ENCODE results near the gene CARS2.
"Not testable (repeated sequence)": the region's sequence is repeated elsewhere in the genome, so short reads cannot be mapped to it uniquely, and the experiment has no call there.

The CARS2 gene

DNA sequence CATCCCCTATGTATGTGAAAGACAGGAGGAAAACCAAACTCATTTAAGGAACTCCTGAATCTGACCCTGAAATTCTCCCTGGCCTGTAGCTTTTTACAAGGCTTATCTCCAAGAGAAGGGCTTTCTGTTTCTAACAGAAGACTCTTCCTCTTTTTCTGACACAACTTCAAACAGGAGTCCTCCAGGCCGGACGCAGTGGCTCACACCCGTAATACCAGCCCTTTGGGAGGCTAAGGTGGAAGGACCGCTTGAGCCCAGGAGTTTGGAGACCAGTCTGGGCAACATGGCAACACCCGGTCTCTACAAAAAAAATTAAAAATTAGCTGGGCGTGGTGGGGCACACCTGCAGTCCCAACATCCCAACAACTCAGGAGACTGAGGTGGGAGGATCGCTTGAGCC, 41.9 kb downstream of the CARS2 start:
- no peak overlapping the region for H2AFZ ChIP-seq (ENCODE audit: low read length, unreplicated experiment)
- no peaks in the 10 kb centered on the region for H3K27me3 ChIP-seq (ENCODE audit: insufficient read depth, low read length)
- no peak overlapping the region for H3K27ac ChIP-seq (ENCODE audit: low read depth, low read length)
- H3K36me3 ChIP-seq (ENCODE audit: insufficient read depth, low read length) = peaks cover 73% of the 10 kb centered on the region
- no peak overlapping the region for H3K4me3 ChIP-seq (ENCODE audit: low read depth, low read length)
- no peaks in the 10 kb centered on the region for H3K4me1 ChIP-seq (ENCODE audit: control insufficient read depth, insufficient read depth, low read length, unreplicated experiment)
- no peaks in the 10 kb centered on the region for H3K79me2 ChIP-seq (ENCODE audit: control insufficient read depth, insufficient read depth, low read length, unreplicated experiment)

DNA sequence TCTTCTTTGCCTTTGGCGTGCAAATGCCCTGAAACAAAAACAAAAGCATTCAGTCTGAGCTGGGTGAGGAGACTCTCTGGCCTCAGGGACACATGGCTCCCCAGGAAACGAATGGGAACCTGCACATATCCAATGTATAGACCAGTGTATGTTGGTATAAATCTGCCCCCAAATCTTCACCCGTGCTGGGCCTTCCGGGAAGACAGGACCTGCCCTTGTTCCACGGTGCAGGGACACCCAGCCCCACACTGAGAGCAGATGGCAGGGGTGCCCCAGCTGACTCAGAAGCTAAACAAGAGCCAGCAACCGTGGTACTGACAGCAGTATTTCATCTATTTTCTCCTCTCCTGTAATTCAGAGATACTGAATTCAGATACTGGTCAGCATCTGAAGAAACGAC, 42.4 kb downstream of the CARS2 start:
- Histone ChIP-seq H3K27me3 (ENCODE audit: insufficient read depth, low read length) (no peaks in the 10 kb centered on the region), H2AFZ (ENCODE audit: low read length, unreplicated experiment) (no peak overlapping the region), H3K27ac (ENCODE audit: low read depth, low read length) (no peak overlapping the region), H3K36me3 (ENCODE audit: insufficient read depth, low read length) (peaks cover 73% of the 10 kb centered on the region), H3K79me2 (ENCODE audit: control insufficient read depth, insufficient read depth, low read length, unreplicated experiment) (no peaks in the 10 kb centered on the region), H3K4me3 (ENCODE audit: low read depth, low read length) (no peak overlapping the region), H3K4me1 (ENCODE audit: control insufficient read depth, insufficient read depth, low read length, unreplicated experiment) (no peaks in the 10 kb centered on the region)

- H3K79me2 ChIP-seq (ENCODE audit: control insufficient read depth, insufficient read depth, low read length, unreplicated experiment) = no peaks in the 10 kb centered on the region
- H2AFZ ChIP-seq (ENCODE audit: low read length, unreplicated experiment) = no peak overlapping the region
- no peak overlapping the region for H3K27ac ChIP-seq (ENCODE audit: low read depth, low read length)
- H3K4me3 ChIP-seq (ENCODE audit: low read depth, low read length) = no peak overlapping the region
- no peaks in the 10 kb centered on the region for H3K4me1 ChIP-seq (ENCODE audit: control insufficient read depth, insufficient read depth, low read length, unreplicated experiment)
- no peaks in the 10 kb centered on the region for H3K27me3 ChIP-seq (ENCODE audit: insufficient read depth, low read length)
- H3K36me3 ChIP-seq (ENCODE audit: insufficient read depth, low read length) = peaks cover 76% of the 10 kb centered on the region
Observed at GRCh38 chr13:110662777-110663443, 43.0 kb downstream of the CARS2 start.

GRCh38 chr13:110662091-110662490, 43.8 kb downstream of the CARS2 start:
- no peak overlapping the region for H2AFZ ChIP-seq (ENCODE audit: low read length, unreplicated experiment)
- no peaks in the 10 kb centered on the region for H3K27me3 ChIP-seq (ENCODE audit: insufficient read depth, low read length)
- H3K36me3 ChIP-seq (ENCODE audit: insufficient read depth, low read length) = peaks cover 73% of the 10 kb centered on the region
- no peak overlapping the region for H3K27ac ChIP-seq (ENCODE audit: low read depth, low read length)
- H3K4me3 ChIP-seq (ENCODE audit: low read depth, low read length) = no peak overlapping the region
- H3K4me1 ChIP-seq (ENCODE audit: control insufficient read depth, insufficient read depth, low read length, unreplicated experiment) = no peaks in the 10 kb centered on the region
- no peaks in the 10 kb centered on the region for H3K79me2 ChIP-seq (ENCODE audit: control insufficient read depth, insufficient read depth, low read length, unreplicated experiment)

- H3K27ac ChIP-seq (ENCODE audit: low read depth, low read length) = no peak overlapping the region
- no peak overlapping the region for H2AFZ ChIP-seq (ENCODE audit: low read length, unreplicated experiment)
- H3K36me3 ChIP-seq (ENCODE audit: insufficient read depth, low read length) = peaks cover 69% of the 10 kb centered on the region
- H3K4me1 ChIP-seq (ENCODE audit: control insufficient read depth, insufficient read depth, low read length, unreplicated experiment) = no peaks in the 10 kb centered on the region
- H3K79me2 ChIP-seq (ENCODE audit: control insufficient read depth, insufficient read depth, low read length, unreplicated experiment) = no peaks in the 10 kb centered on the region
- no peak overlapping the region for H3K4me3 ChIP-seq (ENCODE audit: low read depth, low read length)
- H3K27me3 ChIP-seq (ENCODE audit: insufficient read depth, low read length) = no peaks in the 10 kb centered on the region
Observed at GRCh38 chr13:110661256-110661655, 44.7 kb downstream of the CARS2 start.

DNA sequence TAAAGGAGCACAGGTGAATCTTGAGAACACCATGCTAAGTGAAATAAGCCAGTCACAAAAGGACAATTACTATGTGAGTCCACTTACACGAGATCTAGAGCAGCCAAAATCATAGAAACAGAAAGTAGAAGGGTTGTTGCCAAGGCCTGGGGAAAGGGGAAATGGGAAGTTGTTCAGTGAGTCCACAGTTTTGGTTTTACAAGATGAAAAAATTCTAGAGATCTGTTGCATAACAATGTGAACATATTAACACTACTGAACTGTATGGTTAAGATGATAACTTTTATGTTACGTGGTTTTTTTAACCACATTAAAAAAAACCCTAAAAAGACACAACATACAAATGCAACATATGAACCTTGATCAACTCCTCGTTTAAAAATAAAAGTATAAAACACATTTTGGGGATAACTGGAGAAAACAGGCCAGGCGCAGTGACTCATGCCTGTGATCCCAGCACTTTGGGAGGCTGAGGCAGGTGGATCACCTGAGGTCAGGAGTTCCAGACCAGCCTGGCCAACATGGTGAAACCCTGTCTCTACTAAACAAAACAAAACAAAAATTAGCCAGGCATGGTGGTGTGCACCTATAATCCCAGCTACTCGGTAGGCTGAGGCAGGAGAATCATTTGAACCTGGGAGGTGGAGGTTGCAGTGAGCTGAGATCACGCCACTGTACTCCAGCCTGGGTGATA, 47.6 kb downstream of the CARS2 start:
- not testable (repeated sequence) for H3K27me3 ChIP-seq (ENCODE audit: insufficient read depth, low read length); H3K27ac ChIP-seq (ENCODE audit: low read depth, low read length); H3K4me1 ChIP-seq (ENCODE audit: control insufficient read depth, insufficient read depth, low read length, unreplicated experiment); H3K4me3 ChIP-seq (ENCODE audit: low read depth, low read length); H3K79me2 ChIP-seq (ENCODE audit: control insufficient read depth, insufficient read depth, low read length, unreplicated experiment); H2AFZ ChIP-seq (ENCODE audit: low read length, unreplicated experiment)
- H3K36me3 ChIP-seq (ENCODE audit: insufficient read depth, low read length) = peaks cover 51% of the 10 kb centered on the region

- Histone ChIP-seq H3K4me1 (ENCODE audit: control insufficient read depth, insufficient read depth, low read length, unreplicated experiment) (no peaks in the 10 kb centered on the region), H3K4me3 (ENCODE audit: low read depth, low read length) (no peak overlapping the region), H3K36me3 (ENCODE audit: insufficient read depth, low read length) (peaks cover 42% of the 10 kb centered on the region), H3K79me2 (ENCODE audit: control insufficient read depth, insufficient read depth, low read length, unreplicated experiment) (no peaks in the 10 kb centered on the region), H2AFZ (ENCODE audit: low read length, unreplicated experiment) (no peak overlapping the region), H3K27me3 (ENCODE audit: insufficient read depth, low read length) (no peaks in the 10 kb centered on the region), H3K27ac (ENCODE audit: low read depth, low read length) (no peak overlapping the region)
Observed at GRCh38 chr13:110657196-110657595, 48.7 kb downstream of the CARS2 start.

DNA sequence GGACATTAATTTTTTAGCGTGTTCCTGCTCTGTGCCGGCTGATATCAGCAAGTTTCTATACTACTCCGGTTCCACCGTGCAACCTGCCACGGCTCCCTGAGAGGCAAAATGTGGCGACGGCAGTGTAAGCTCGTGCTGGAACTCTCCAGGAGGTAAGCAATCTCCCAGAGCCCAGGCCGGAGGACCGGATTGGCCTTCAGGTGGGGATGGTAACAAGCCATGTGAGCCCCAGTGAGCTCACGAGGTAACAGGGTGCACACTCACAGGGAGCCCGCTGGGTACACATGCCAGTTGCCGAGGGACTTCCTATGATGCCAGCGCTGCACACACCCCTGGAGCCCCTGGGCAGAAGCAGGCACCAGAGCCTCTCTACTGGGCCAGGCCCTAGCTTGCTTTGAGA, 52.1 kb downstream of the CARS2 start:
- no peaks in the 10 kb centered on the region for H3K27me3 ChIP-seq (ENCODE audit: insufficient read depth, low read length)
- no peak overlapping the region for H3K27ac ChIP-seq (ENCODE audit: low read depth, low read length)
- H2AFZ ChIP-seq (ENCODE audit: low read length, unreplicated experiment) = no peak overlapping the region
- peaks cover 21% of the 10 kb centered on the region for H3K36me3 ChIP-seq (ENCODE audit: insufficient read depth, low read length)
- no peak overlapping the region for H3K4me3 ChIP-seq (ENCODE audit: low read depth, low read length)
- no peaks in the 10 kb centered on the region for H3K79me2 ChIP-seq (ENCODE audit: control insufficient read depth, insufficient read depth, low read length, unreplicated experiment)
- H3K4me1 ChIP-seq (ENCODE audit: control insufficient read depth, insufficient read depth, low read length, unreplicated experiment) = no peaks in the 10 kb centered on the region

DNA sequence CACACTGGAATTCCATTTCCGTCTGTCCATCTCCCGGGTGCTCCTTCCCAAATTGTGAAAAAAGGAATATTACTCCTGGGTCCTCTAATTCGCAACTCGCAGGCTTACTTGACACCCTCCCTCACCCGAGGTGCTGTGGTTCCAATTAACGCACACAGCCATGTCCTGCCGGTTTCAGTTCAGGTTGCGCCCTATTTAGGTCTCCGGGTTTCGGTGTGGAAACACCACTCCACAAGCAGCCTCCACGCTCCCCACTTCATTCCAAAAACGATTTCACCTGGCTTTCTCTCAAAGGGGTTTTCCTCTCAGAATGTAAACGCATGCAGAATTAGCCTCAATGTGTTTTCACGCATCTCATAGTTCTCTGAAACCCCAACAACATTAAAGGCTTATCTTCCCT, 52.6 kb downstream of the CARS2 start:
- H3K27me3 ChIP-seq (ENCODE audit: insufficient read depth, low read length) = no peaks in the 10 kb centered on the region
- no peak overlapping the region for H2AFZ ChIP-seq (ENCODE audit: low read length, unreplicated experiment)
- peaks cover 19% of the 10 kb centered on the region for H3K36me3 ChIP-seq (ENCODE audit: insufficient read depth, low read length)
- no peaks in the 10 kb centered on the region for H3K79me2 ChIP-seq (ENCODE audit: control insufficient read depth, insufficient read depth, low read length, unreplicated experiment)
- H3K4me3 ChIP-seq (ENCODE audit: low read depth, low read length) = no peak overlapping the region
- no peak overlapping the region for H3K27ac ChIP-seq (ENCODE audit: low read depth, low read length)
- H3K4me1 ChIP-seq (ENCODE audit: control insufficient read depth, insufficient read depth, low read length, unreplicated experiment) = no peaks in the 10 kb centered on the region

DNA sequence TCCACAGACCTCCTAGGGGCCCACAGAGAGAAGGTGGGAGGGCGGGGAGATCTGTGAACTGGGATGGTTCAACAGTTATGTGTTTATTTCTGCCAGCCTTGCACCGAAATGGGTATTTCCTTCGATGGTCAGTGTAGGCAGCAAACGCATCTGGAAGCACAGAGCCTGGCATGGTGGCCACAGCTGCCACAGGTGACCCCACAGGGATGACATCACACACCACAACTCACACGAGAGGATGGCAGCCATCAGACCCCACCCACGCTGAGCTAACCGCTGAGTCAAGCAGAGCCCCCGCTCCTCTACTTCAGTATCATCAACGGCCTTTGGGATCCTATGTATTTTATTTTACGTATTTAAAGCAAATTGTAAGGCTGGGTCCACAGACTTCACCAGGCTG, 53.2 kb downstream of the CARS2 start:
- Histone ChIP-seq H3K79me2 (ENCODE audit: control insufficient read depth, insufficient read depth, low read length, unreplicated experiment) (no peaks in the 10 kb centered on the region), H3K27ac (ENCODE audit: low read depth, low read length) (no peak overlapping the region), H2AFZ (ENCODE audit: low read length, unreplicated experiment) (no peak overlapping the region), H3K27me3 (ENCODE audit: insufficient read depth, low read length) (no peaks in the 10 kb centered on the region), H3K4me1 (ENCODE audit: control insufficient read depth, insufficient read depth, low read length, unreplicated experiment) (no peaks in the 10 kb centered on the region), H3K4me3 (ENCODE audit: low read depth, low read length) (no peak overlapping the region), H3K36me3 (ENCODE audit: insufficient read depth, low read length) (peaks cover 15% of the 10 kb centered on the region)

DNA sequence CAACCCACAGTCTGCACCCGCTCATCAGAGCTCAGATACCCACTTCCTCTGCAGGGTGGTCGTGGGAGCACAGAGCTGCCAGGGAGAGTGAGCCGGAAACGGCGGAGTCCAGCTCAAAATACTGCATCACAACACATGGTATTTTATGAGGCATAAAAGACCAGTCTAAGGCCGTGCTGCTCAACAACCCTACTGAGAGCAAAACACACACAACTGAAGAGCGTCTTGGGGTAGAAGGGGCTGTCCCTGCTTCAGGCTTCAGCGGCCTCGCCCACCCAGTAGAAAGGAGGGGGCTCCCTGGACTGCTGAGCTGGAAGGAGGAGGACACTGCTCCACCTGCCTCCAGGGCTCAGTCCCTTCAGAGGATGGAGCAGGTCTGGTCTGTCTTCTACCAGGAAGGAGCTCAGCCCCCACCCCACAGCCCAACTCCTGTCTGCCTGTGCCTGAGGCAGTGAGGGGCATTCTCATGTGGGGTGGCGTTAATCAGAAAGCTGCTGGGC, 53.6 kb downstream of the CARS2 start:
- no peaks in the 10 kb centered on the region for H3K27me3 ChIP-seq (ENCODE audit: insufficient read depth, low read length)
- H3K4me1 ChIP-seq (ENCODE audit: control insufficient read depth, insufficient read depth, low read length, unreplicated experiment) = no peaks in the 10 kb centered on the region
- no peak overlapping the region for H2AFZ ChIP-seq (ENCODE audit: low read length, unreplicated experiment)
- no peaks in the 10 kb centered on the region for H3K79me2 ChIP-seq (ENCODE audit: control insufficient read depth, insufficient read depth, low read length, unreplicated experiment)
- H3K4me3 ChIP-seq (ENCODE audit: low read depth, low read length) = no peak overlapping the region
- no peak overlapping the region for H3K27ac ChIP-seq (ENCODE audit: low read depth, low read length)
- H3K36me3 ChIP-seq (ENCODE audit: insufficient read depth, low read length) = 0 out of 2 replicates have a peak, but pooled peaks cover 11% of the 10 kb centered on the region
